HepG2 (cell line): ENCODE measurements around the gene RUSF1. TPM values are rescaled to one million over a fixed set of nuclear protein-coding genes. Genes with fewer than 3 reads are reported as not detected.
A peak's percentile ranks its signal among the peaks of the same experiment; 100 is the strongest.

Experiments used
- ATF7 ChIP-seq, 2 experiments: fragments of 450-650 bp in 1 of 2; sonication (generic) in 1 of 2; formaldehyde crosslinking in 1 of 2; IDR thresholded peaks; 2 replicates each; pipeline versions ENCODE4 v1.4.0 to v1.6.1; 2016 to 2020; ENCODE audit warnings: antibody characterized with exemption in 1 of 2, mild to moderate bottlenecking in 1 of 2, missing genetic modification reagents in 1 of 2
- CCAR2 ChIP-seq: fragments of 200-400 bp; formaldehyde crosslinking; optimal IDR thresholded peaks from 2 replicates; pipeline ENCODE3; 2018; ENCODE audit warnings: low read depth, mild to moderate bottlenecking, low read length, moderate library complexity
- DDIT3 ChIP-seq: sonication (generic); formaldehyde crosslinking; IDR thresholded peaks from 2 replicates; pipeline ENCODE4 v1.4.0; 2020; ENCODE audit warnings: mild to moderate bottlenecking, missing genetic modification reagents
- FOXC1 ChIP-seq: sonication (generic); formaldehyde crosslinking; IDR thresholded peaks from 2 replicates; pipeline ENCODE4 v1.8.0; 2022; ENCODE audit warnings: mild to moderate bottlenecking, missing genetic modification reagents, borderline replicate concordance
- HINFP ChIP-seq: sonication (generic); formaldehyde crosslinking; IDR thresholded peaks from 2 replicates; pipeline ENCODE4 v1.4.0; 2020; ENCODE audit warnings: low read depth, mild to moderate bottlenecking, missing genetic modification reagents
- POGK ChIP-seq: sonication (generic); formaldehyde crosslinking; conservative IDR thresholded peaks from 2 replicates; pipeline ENCODE4 v1.8.0; 2022; ENCODE audit warnings: mild to moderate bottlenecking, moderate library complexity, missing genetic modification reagents
- POLR2AphosphoS5 ChIP-seq: IDR thresholded peaks from 2 replicates; pipeline ENCODE4 v1.6.1; 2012; ENCODE audit warnings: low read depth, low read length
- TOE1 ChIP-seq: sonication (generic); formaldehyde crosslinking; IDR thresholded peaks from 2 replicates; pipeline ENCODE4 v1.4.0; 2020; ENCODE audit warnings: mild to moderate bottlenecking, missing genetic modification reagents
- ZBTB14 ChIP-seq: sonication (generic); formaldehyde crosslinking; IDR thresholded peaks from 2 replicates; pipeline ENCODE4 v1.4.0; 2020; ENCODE audit warnings: missing genetic modification reagents
- ZNF281 ChIP-seq: sonication (generic); formaldehyde crosslinking; IDR thresholded peaks from 2 replicates; pipeline ENCODE4 v1.4.0; 2020; ENCODE audit warnings: missing genetic modification reagents, borderline replicate concordance
- ZNF296 ChIP-seq: sonication (generic); formaldehyde crosslinking; conservative IDR thresholded peaks from 2 replicates; pipeline ENCODE4 v1.5.0; 2020; ENCODE audit warnings: mild to moderate bottlenecking, missing genetic modification reagents
- ZNF329 ChIP-seq: sonication (generic); formaldehyde crosslinking; IDR thresholded peaks from 2 replicates; pipeline ENCODE4 v1.9.0; 2021; ENCODE audit warnings: low read depth, mild to moderate bottlenecking, missing genetic modification reagents
- ZNF513 ChIP-seq: sonication (generic); formaldehyde crosslinking; conservative IDR thresholded peaks from 2 replicates; pipeline ENCODE4 v1.5.0; 2020; ENCODE audit warnings: missing genetic modification reagents
- ZNF713 ChIP-seq: sonication (generic); formaldehyde crosslinking; IDR thresholded peaks from 2 replicates; pipeline ENCODE4 v1.4.0; 2020; ENCODE audit warnings: mild to moderate bottlenecking, missing genetic modification reagents
- ZNF790 ChIP-seq: sonication (generic); formaldehyde crosslinking; IDR thresholded peaks from 2 replicates; pipeline ENCODE4 v1.8.0; 2022; ENCODE audit warnings: missing genetic modification reagents, mild to moderate bottlenecking, borderline replicate concordance
- polyA plus RNA-seq, 8 experiments: library from polyadenylated mRNA; depleted of rRNA in 3 of 8; stranded (reverse) in 7 of 8; unstranded in 1 of 8; fragments of >200 nt; fragmentation: Illumina TruSeq in 4 of 8; extraction: Trizol in 4 of 8; gene quantifications; 2 replicates each; pipeline versions ENCODE4 v1.2.1 to v1.2.3, GENCODE V29; 2011 to 2016; ENCODE audit warnings: low read depth in 4 of 8, missing spikeins in 1 of 8, mixed read lengths in 1 of 8; ENCODE audit not compliant: insufficient read depth in 1 of 8
- total RNA-seq, 5 experiments: library from RNA; depleted of rRNA; stranded (reverse); fragments of >200 nt; fragmentation: Illumina TruSeq; extraction: Trizol; gene quantifications; 2 replicates each; pipeline ENCODE4 v1.2.3, GENCODE V29; 2016; ENCODE audit warnings: low read depth in 1 of 5

The RUSF1 gene
- total and polyA plus RNA-seq, 2 of the 13 experiments (the other 11 are each of a cell fraction or from before 2014, with no cell fraction given): 40.8 to 50.2 TPM

- TF ChIP-seq HINFP (CRISPR knock-in tag) (0 out of 2 replicates have a peak, but pooled peaks have one; percentile 42), ZNF296 (CRISPR knock-in tag) (peak; percentile 79; the same call in 1 of the 2 replicates), ZNF790 (CRISPR knock-in tag) (no peak), CCAR2 (no peak), ZNF713 (CRISPR knock-in tag) (peak; percentile 97), ATF7 (IDR thresholded peaks at IDR 0.05) (no peak), ATF7 (CRISPR knock-in tag; IDR thresholded peaks at IDR 0.05) (no peak), POLR2AphosphoS5 (no peak; the same call in 1 of the 2 replicates), ZNF329 (CRISPR knock-in tag) (no peak; the same call in none of the 2 replicates), DDIT3 (CRISPR knock-in tag) (no peak), FOXC1 (CRISPR knock-in tag) (peak; percentile 5; the same call in 1 of the 2 replicates), ZNF513 (CRISPR knock-in tag) (0 out of 2 replicates have a peak, but pooled peaks have one; percentile 37), TOE1 (CRISPR knock-in tag) (no peak), POGK (no peak; the same call in 1 of the 2 replicates), ZNF281 (CRISPR knock-in tag) (peak; percentile 76), ZBTB14 (CRISPR knock-in tag) (no peak)
Measured at GRCh38 chr16:31477220-31478216, 30.7 kb downstream of the RUSF1 start (continued).
